ENCODE data around the gene USP3.

Gene USP3

GRCh38 chr15:63545520-63545919 lies 41.1 kb downstream of the USP3 start:
- no peak for DNase-seq

- DNase-seq, result no peak
These were observed 47.0 kb downstream of the USP3 start for GRCh38 chr15:63551400-63551799.

GRCh38 chr15:63553388-63553791 lies 49.0 kb downstream of the USP3 start:
- no peak for DNase-seq

- no peak for DNase-seq
These were observed 50.0 kb downstream of the USP3 start for GRCh38 chr15:63554337-63554927.

GRCh38 chr15:63555507-63555906 lies 51.1 kb downstream of the USP3 start:
- DNase-seq, result no peak

GRCh38 chr15:63556246-63556645 lies 51.9 kb downstream of the USP3 start:
- DNase-seq, result no peak

- no peak for DNase-seq
These were observed 52.3 kb downstream of the USP3 start for GRCh38 chr15:63556736-63557135.

- no peak for DNase-seq
These were observed 55.4 kb downstream of the USP3 start for GRCh38 chr15:63559753-63560152.

GRCh38 chr15:63560741-63561448 lies 56.5 kb downstream of the USP3 start:
- DNase-seq, result no peak

GRCh38 chr15:63564093-63564492 lies 59.7 kb downstream of the USP3 start:
- DNase-seq, result no peak

GRCh38 chr15:63565536-63566186 lies 61.3 kb downstream of the USP3 start:
- no peak for DNase-seq

- no peak for DNase-seq
These were observed 68.5 kb downstream of the USP3 start for GRCh38 chr15:63572749-63573464.

- no peak for DNase-seq
These were observed 69.1 kb downstream of the USP3 start for GRCh38 chr15:63573533-63573932.

GRCh38 chr15:63575312-63575711 lies 70.9 kb downstream of the USP3 start:
- DNase-seq, result no peak

- no peak for DNase-seq
These were observed 72.0 kb downstream of the USP3 start for GRCh38 chr15:63576441-63576840.

GRCh38 chr15:63582179-63582578 lies 77.8 kb downstream of the USP3 start:
- DNase-seq, result no peak

- DNase-seq, result no peak
These were observed 78.5 kb downstream of the USP3 start for GRCh38 chr15:63582718-63583426.

- no peak for DNase-seq
These were observed 82.4 kb downstream of the USP3 start for GRCh38 chr15:63586790-63587189.

- no peak for DNase-seq
These were observed 83.1 kb downstream of the USP3 start for GRCh38 chr15:63587527-63587926.

GRCh38 chr15:63588826-63589225 lies 84.4 kb downstream of the USP3 start:
- DNase-seq, result no peak

- DNase-seq, result no peak
These were observed 89.6 kb downstream of the USP3 start for GRCh38 chr15:63593705-63594671.

- DNase-seq, result no peak
These were observed 90.7 kb downstream of the USP3 start for GRCh38 chr15:63595065-63595464.
